IPS-18a (cell line): ENCODE data around the gene CSTB.

Experiments used
- H3K27ac ChIP-seq: one replicate; pipeline ENCODE4 v1.5.1; 2013; ENCODE audit warnings: low read length
- H3K27me3 ChIP-seq: one replicate; pipeline ENCODE4 v1.6.1; 2013; ENCODE audit warnings: mild to moderate bottlenecking, low read length; ENCODE audit not compliant: control insufficient read depth, insufficient read depth
- H3K36me3 ChIP-seq: one replicate; pipeline ENCODE4 v1.6.1; 2013; ENCODE audit warnings: low read depth, low read length; ENCODE audit not compliant: control insufficient read depth
- H3K4me1 ChIP-seq: one replicate; pipeline ENCODE4 v1.6.1; 2013; ENCODE audit warnings: low read depth, low read length; ENCODE audit not compliant: control insufficient read depth
- H3K4me3 ChIP-seq: one replicate; pipeline ENCODE4 v1.5.1; 2013; ENCODE audit warnings: low read length
- H3K9ac ChIP-seq: one replicate; pipeline ENCODE4 v1.6.1; 2013; ENCODE audit warnings: mild to moderate bottlenecking, low read length, moderate library complexity
- H3K9me3 ChIP-seq: one replicate; pipeline ENCODE4 v1.6.1; 2013; ENCODE audit warnings: low read depth, low read length; ENCODE audit not compliant: control insufficient read depth

The CSTB gene

DNA sequence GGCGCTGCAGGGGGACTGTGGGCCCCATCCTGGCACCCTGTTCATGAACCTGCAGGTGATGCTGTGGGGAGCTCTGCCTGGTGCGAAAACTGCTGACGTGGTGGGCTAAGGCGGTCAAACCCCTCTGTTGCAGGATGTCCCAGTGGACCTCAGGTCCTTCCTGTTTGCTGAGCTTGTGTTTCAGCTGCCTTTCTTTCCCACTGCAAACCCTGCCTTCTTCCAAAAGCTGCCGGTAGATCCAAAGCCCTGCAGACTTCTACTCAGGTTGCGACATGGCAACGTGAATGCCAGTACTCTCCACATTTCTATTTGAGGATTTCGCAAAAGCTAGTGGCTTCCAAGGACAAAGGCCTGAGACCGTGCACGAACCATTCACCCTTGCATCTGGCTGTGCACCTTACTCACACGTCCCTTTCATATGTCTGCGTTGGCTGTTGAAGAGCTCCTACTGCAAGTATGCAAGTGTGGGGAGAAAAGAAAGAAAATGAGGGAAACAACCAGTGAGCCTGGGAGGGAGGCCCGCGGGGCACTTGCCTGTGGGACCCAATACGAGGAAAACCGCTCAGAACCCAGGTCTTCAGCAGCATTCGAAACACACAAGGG lies 7.1 kb upstream of the CSTB start:
- no peaks in the 10 kb centered on the region for H3K9me3 ChIP-seq
- H3K27ac ChIP-seq = no peak overlapping the region
- no peaks in the 10 kb centered on the region for H3K4me1 ChIP-seq
- H3K27me3 ChIP-seq = no peaks in the 10 kb centered on the region
- H3K9ac ChIP-seq = no peak overlapping the region
- H3K4me3 ChIP-seq = no peak overlapping the region
- no peaks in the 10 kb centered on the region for H3K36me3 ChIP-seq

DNA sequence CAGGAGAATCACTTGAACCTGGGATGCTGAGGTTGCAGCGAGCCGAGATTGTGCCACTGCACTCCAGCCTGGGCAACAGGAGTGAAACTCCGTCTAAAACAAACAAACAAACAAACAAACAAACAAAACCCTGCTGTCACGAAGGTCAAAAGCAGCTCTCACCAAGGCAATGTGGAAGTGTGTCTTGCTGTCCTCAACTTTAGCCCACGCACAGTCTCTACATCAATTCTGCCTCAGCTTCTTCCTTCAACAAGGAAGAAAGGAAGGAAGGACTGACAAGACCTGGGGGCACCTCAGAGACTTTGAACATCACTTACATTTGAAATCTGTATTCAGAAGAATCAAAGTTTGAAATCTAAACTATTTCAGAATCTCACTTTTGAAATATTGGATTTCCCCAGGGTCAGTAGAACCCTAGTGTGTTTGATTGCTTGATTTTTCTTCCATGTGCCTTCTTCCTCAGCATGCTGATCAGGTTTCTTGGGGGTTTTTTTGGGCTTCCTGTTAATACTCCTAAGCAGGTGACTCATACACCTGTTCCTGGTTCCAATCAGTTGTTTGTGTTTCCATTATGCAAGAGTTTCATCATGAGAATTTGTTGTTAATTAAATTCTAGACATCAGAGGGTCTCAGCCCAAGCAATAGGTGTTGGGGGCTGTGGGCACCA lies 6.5 kb upstream of the CSTB start:
- H3K36me3 ChIP-seq = no peaks in the 10 kb centered on the region
- H3K9me3 ChIP-seq = no peaks in the 10 kb centered on the region
- H3K9ac ChIP-seq = no peak overlapping the region
- no peak overlapping the region for H3K4me3 ChIP-seq
- H3K4me1 ChIP-seq = no peaks in the 10 kb centered on the region
- no peaks in the 10 kb centered on the region for H3K27me3 ChIP-seq
- H3K27ac ChIP-seq = no peak overlapping the region

DNA sequence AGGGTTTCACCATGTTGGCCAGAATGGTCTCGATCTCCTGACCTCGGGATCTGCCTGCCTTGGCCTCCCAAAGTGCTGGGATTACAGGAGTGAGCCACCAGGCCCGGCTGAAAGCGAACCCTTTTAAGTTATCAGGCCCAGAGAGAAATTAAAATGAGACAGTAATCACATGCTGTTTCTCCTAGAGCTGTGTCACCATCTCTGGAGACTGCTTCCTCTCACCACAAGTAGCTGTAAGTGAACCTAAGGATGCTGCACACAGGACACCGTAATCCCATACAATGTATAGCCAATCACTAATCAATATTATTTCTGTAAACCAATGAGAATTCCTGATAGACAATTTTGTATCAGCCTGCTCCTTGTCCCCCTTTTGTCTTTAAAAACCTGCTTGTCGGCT lies 5.7 kb upstream of the CSTB start:
- Histone ChIP-seq H3K27ac (no peak overlapping the region), H3K4me3 (no peak overlapping the region), H3K36me3 (no peaks in the 10 kb centered on the region), H3K9me3 (no peaks in the 10 kb centered on the region), H3K27me3 (no peaks in the 10 kb centered on the region), H3K4me1 (no peaks in the 10 kb centered on the region), H3K9ac (no peak overlapping the region)

DNA sequence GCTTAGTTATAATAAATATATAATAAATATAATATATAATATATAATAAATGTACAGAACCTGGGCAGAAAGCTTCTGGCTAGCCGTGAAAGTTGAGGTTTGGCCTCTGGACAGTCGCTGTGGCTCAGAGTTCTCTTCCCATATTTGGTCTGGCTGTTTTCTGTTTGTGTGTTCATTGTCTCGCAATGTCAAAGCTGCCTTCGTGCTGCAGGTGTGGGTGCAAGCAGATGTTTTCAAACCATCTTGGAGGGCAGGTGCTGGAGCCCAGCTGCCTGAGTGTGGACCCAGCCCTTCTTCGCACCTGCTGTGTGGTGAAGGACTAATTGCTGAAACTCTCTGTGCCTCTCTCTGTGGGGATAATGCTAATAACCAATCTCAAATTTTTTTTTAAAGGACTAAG lies 3.6 kb upstream of the CSTB start:
- Histone ChIP-seq H3K36me3 (no peaks in the 10 kb centered on the region), H3K4me3 (no peak overlapping the region), H3K9ac (no peak overlapping the region)

DNA sequence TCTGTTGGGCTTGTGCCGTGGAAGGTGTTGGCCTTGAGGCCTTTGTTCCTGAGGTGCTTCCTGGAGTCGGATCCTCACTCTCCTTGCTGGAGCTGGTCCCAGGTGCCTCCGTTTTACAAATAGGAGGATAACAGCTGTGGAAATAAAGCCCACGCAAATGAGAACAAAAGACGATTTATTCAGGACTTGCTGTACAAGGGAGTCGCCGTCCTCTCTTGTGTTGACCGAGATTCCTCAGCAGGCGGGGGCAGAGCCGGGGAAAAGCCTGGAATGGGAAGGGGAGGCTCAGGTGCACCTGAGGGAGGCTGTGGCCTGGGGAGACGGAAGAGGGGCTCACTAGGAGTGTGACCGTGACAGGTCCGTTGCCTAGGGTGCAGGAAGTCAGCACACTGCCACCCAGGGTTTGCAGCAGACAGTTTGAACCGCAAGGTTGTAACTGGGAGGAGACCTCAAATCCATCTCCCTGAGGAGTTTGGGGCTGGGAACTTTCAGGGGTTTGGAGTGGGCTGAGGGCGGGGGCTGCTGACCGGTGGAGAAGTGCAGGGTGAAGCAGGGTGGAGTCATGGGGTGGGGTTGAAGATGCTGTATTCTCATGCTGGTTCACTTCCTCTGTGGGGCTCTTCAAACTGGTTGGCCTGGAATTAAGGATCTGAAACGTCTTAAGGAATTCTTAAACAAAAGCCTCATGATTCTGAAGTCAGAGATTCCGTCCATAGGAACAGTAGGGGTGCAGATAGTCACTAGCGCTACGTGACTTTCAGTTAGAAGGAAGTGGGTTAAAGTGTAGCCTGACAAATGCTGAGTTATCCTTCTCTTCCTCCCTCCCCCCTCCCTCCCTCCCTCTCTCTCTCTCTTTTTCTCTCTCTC lies 2.6 kb upstream of the CSTB start:
- Histone ChIP-seq H3K9ac (no peak overlapping the region), H3K27ac (no peak overlapping the region), H3K27me3 (peaks cover 9% of the 10 kb centered on the region), H3K36me3 (peaks cover 5% of the 10 kb centered on the region), H3K4me3 (no peak overlapping the region), H3K4me1 (peaks cover 4% of the 10 kb centered on the region), H3K9me3 (no peaks in the 10 kb centered on the region)

More for the DNA sequence above, 3.6 kb upstream of the CSTB start:
- peaks cover 9% of the 10 kb centered on the region for H3K27me3 ChIP-seq
- H3K27ac ChIP-seq = no peak overlapping the region
- peaks cover 4% of the 10 kb centered on the region for H3K4me1 ChIP-seq
- no peaks in the 10 kb centered on the region for H3K9me3 ChIP-seq

DNA sequence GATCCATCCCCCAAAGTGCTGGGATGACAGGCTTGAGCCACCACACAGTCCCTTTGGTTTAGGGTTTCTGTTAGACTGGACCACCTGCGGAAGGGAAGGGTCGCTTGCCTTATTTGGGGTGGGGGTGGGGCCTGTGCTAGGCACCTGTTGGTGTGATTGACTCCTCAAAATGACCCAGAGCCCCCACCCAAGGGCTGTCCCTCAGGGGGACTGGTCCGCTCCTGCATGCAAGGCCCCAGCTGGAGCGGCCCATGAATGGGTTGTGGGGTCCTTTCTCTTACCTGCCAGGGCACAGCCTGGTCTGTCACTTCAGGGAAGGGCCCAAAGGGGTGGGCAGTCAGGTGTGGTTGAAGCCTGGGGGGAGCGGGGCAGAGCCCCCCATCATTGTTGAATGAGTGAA lies 1.8 kb upstream of the CSTB start:
- Histone ChIP-seq H3K4me3 (no peak overlapping the region), H3K9me3 (no peaks in the 10 kb centered on the region), H3K4me1 (peaks cover 4% of the 10 kb centered on the region), H3K27me3 (peaks cover 9% of the 10 kb centered on the region), H3K9ac (no peak overlapping the region), H3K36me3 (peaks cover 12% of the 10 kb centered on the region), H3K27ac (no peak overlapping the region)

DNA sequence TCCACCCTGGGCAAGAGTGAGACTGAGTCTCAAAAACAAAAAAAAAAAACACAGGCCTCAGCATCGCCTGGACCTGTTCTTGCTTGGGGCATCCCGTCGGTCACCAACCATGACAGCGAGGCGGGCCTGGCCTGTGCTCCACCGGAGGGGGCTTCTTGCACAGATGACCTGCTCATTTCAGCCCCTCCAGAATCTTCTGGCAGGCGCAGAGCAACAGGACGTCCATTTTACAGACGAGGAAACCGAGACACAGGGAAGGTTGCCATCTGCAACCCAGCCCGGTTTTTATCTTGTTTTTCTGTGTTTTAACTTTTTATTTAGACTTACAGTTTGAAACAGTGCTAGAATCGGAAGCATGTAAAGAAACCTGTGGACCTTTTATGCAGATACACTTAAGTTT lies 918 bp downstream of the CSTB start:
- Histone ChIP-seq H3K9ac (peak overlapping the region; percentile 66), H3K9me3 (no peaks in the 10 kb centered on the region), H3K4me3 (peak overlapping the region; percentile 83), H3K27ac (no peak overlapping the region), H3K4me1 (peaks cover 8% of the 10 kb centered on the region), H3K36me3 (peaks cover 13% of the 10 kb centered on the region), H3K27me3 (peaks cover 9% of the 10 kb centered on the region)

DNA sequence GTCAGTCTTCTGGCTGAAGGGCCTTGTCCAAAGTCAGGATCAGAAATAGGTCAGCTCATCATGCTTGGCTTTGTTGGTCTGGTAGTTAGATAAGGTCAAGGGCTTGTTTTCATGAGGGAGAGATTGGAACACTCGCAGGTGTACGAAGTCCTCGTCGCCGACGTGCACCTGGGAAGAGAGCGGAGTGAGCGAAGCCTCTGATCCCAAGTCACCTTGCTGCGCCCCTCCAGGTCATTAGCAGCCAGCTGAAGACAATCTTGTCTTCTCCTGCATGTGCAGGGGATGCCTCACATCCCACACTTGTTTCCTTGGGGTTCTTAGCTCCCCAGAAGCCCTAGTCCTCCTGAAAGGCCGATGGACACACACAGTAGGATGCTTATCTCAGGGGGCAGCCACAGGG lies 1.9 kb downstream of the CSTB start:
- Histone ChIP-seq H3K9me3 (no peaks in the 10 kb centered on the region), H3K9ac (no peak overlapping the region), H3K27me3 (peaks cover 9% of the 10 kb centered on the region), H3K27ac (no peak overlapping the region), H3K4me1 (peaks cover 8% of the 10 kb centered on the region), H3K4me3 (no peak overlapping the region), H3K36me3 (peaks cover 13% of the 10 kb centered on the region)

DNA sequence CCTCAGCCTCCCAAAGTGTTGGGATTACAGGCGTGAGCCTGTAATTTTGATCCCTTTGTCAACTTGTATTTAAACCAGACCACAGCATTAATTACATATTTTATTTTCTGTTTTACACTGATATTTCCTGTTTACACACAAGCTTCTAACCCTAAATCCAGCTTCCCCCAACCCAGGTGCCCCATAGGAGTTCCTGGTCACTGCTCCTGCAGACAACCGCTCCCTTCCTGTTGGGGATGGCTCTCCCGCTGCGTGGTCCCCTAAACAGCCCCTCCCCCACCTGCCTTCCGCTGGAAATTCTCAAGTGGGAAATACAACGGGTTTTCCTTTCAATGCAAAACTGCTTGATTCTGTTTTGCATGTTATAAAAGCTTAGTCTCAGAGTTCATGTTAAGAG lies 3.7 kb downstream of the CSTB start:
- Histone ChIP-seq H3K27me3 (peaks cover 9% of the 10 kb centered on the region), H3K36me3 (peaks cover 13% of the 10 kb centered on the region), H3K4me1 (peaks cover 21% of the 10 kb centered on the region), H3K27ac (no peak overlapping the region), H3K9ac (no peak overlapping the region), H3K9me3 (no peaks in the 10 kb centered on the region), H3K4me3 (no peak overlapping the region)

DNA sequence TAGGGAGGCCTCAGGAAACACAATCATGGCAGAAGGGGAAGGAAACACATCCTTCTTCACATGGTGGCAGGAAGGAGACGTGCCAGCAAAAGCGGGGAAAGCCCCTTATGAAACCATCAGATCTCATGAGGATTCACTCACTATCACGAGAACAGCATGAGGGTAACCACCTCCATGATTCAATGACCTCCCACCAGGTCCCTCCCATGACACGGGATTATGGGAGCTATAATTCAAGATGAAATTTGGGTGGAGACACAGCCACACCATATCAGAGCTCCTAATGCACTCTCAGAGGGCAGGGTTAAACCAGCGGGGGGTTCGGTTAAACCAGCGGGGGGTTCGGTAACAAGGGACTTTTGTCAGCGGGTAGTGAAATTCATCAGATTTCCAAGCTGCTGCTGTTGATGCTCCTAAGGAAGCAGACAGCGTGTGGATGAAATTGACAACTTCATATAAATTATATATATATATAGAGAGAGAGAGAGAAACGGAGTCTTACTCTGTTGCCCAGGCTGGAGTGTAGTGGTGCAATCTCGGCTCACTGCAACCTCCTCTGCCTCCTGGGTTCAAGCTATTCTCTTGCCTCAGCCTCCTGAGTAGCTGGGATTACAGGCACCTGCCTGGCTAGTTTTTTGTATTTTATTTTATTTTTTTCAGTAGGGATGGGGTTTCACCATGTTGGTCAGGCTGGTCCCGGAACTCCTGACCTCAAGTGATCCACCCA lies 4.2 kb downstream of the CSTB start:
- Histone ChIP-seq H3K4me3 (no peak overlapping the region), H3K36me3 (peaks cover 13% of the 10 kb centered on the region)

DNA sequence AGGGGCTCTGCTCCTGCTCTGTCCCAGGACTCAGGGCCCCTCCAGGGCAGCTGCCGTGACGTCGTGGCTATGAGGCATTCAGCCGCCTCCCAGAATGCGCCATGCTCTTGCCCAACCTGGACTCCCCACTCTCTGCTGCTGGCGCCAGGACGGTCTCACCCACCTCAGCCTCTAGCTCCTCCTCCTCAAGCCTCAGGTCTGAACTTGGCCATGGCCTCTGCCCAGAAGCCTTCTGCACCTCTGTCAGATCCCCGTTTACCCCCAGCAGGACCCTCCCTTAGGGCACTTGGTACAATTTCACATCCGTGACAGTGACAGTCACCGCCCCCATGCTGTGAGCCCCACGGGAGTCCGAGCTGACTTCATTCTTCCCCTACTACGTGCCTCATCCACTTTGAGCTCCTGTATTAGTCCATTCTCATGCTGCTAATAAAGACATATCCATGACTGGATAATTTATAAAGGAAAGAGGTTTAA lies 4.9 kb downstream of the CSTB start:
- peaks cover 9% of the 10 kb centered on the region for H3K27me3 ChIP-seq
- H3K9ac ChIP-seq = no peak overlapping the region
- H3K27ac ChIP-seq = no peak overlapping the region
- no peak overlapping the region for H3K4me3 ChIP-seq
- H3K9me3 ChIP-seq = no peaks in the 10 kb centered on the region
- peaks cover 21% of the 10 kb centered on the region for H3K4me1 ChIP-seq
- peaks cover 13% of the 10 kb centered on the region for H3K36me3 ChIP-seq

More for the DNA sequence above, 4.2 kb downstream of the CSTB start:
- Histone ChIP-seq H3K9ac (no peak overlapping the region), H3K4me1 (peaks cover 21% of the 10 kb centered on the region), H3K9me3 (no peaks in the 10 kb centered on the region), H3K27me3 (peaks cover 9% of the 10 kb centered on the region), H3K27ac (no peak overlapping the region)
